Measurements from ENCODE around the gene PCDHGA12. TPM values are rescaled to one million over a fixed set of nuclear protein-coding genes. Genes with fewer than 3 reads are reported as not detected.

The PCDHGA12 gene
- total and polyA plus RNA-seq, 2 donors, result 0.71 to 0.80 TPM

GRCh38 chr5:141476132-141476911 lies 46.0 kb downstream of the PCDHGA12 start:
- Histone ChIP-seq H3K36me3 (ENCODE audit: control insufficient read depth in 2 of 2, insufficient read depth in 2 of 2, low read length in 1 of 2) (no peaks in the 10 kb centered on the region), H3K4me1 (ENCODE audit: control insufficient read depth in 2 of 2, insufficient read depth in 2 of 2, low read length in 2 of 2) (peaks cover 2 to 3% of the 10 kb centered on the region in 2 donors), H3K27me3 (ENCODE audit: control insufficient read depth in 2 of 2, insufficient read depth in 1 of 2, low read length in 1 of 2) (peaks cover 28 to 64% of the 10 kb centered on the region in 2 donors), H3K27ac (ENCODE audit: low read depth in 1 of 2, low read length in 1 of 2) (peak overlapping the region; percentile 65 to 68), H3K9me3 (ENCODE audit: control insufficient read depth in 2 of 2, insufficient read depth in 1 of 2, low read length in 1 of 2) (peaks cover 0 to 11% of the 10 kb centered on the region in 2 donors), H3K4me3 (ENCODE audit: low read length in 2 of 2) (peak overlapping the region; percentile 43)
- DNase-seq (ENCODE audit: low read depth in 6 of 9, low spot score in 9 of 9), result no peak
- 3% methylated on average over 58 of the region's 58 CpGs for WGBS

DNA sequence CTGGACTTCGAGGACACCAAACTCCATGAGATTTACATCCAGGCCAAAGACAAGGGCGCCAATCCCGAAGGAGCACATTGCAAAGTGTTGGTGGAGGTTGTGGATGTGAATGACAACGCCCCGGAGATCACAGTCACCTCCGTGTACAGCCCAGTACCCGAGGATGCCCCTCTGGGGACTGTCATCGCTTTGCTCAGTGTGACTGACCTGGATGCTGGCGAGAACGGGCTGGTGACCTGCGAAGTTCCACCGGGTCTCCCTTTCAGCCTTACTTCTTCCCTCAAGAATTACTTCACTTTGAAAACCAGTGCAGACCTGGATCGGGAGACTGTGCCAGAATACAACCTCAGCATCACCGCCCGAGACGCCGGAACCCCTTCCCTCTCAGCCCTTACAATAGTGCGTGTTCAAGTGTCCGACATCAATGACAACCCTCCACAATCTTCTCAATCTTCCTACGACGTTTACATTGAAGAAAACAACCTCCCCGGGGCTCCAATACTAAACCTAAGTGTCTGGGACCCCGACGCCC lies 46.8 kb downstream of the PCDHGA12 start:
- peaks cover 28 to 68% of the 10 kb centered on the region in 2 donors for H3K27me3 ChIP-seq (ENCODE audit: control insufficient read depth in 2 of 2, insufficient read depth in 1 of 2, low read length in 1 of 2)
- 29% methylated on average over 24 of the region's 24 CpGs for WGBS
- H3K27ac ChIP-seq (ENCODE audit: low read depth in 1 of 2, low read length in 1 of 2), result no peak overlapping the region
- H3K4me3 ChIP-seq (ENCODE audit: low read length in 2 of 2), result peak overlapping the region in 1 of 2 donors; percentile 43
- H3K36me3 ChIP-seq (ENCODE audit: control insufficient read depth in 2 of 2, insufficient read depth in 2 of 2, low read length in 1 of 2), result no peaks in the 10 kb centered on the region
- H3K9me3 ChIP-seq (ENCODE audit: control insufficient read depth in 2 of 2, insufficient read depth in 1 of 2, low read length in 1 of 2), result peaks cover 0 to 11% of the 10 kb centered on the region in 2 donors
- DNase-seq (ENCODE audit: low read depth in 6 of 9, low spot score in 9 of 9), result no peak
- H3K4me1 ChIP-seq (ENCODE audit: control insufficient read depth in 2 of 2, insufficient read depth in 2 of 2, low read length in 2 of 2), result peaks cover 2 to 3% of the 10 kb centered on the region in 2 donors

DNA sequence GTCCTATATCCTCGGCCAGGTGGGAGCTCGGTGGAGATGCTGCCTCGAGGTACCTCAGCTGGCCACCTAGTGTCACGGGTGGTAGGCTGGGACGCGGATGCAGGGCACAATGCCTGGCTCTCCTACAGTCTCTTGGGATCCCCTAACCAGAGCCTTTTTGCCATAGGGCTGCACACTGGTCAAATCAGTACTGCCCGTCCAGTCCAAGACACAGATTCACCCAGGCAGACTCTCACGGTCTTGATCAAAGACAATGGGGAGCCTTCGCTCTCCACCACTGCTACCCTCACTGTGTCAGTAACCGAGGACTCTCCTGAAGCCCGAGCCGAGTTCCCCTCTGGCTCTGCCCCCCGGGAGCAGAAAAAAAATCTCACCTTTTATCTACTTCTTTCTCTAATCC lies 47.5 kb downstream of the PCDHGA12 start:
- Histone ChIP-seq H3K9me3 (ENCODE audit: control insufficient read depth in 2 of 2, insufficient read depth in 1 of 2, low read length in 1 of 2) (peaks cover 0 to 11% of the 10 kb centered on the region in 2 donors), H3K36me3 (ENCODE audit: control insufficient read depth in 2 of 2, insufficient read depth in 2 of 2, low read length in 1 of 2) (no peaks in the 10 kb centered on the region), H3K4me3 (ENCODE audit: low read length in 2 of 2) (no peak overlapping the region), H3K27me3 (ENCODE audit: control insufficient read depth in 2 of 2, insufficient read depth in 1 of 2, low read length in 1 of 2) (peaks cover 28 to 71% of the 10 kb centered on the region in 2 donors), H3K4me1 (ENCODE audit: control insufficient read depth in 2 of 2, insufficient read depth in 2 of 2, low read length in 2 of 2) (peaks cover 2 to 3% of the 10 kb centered on the region in 2 donors), H3K27ac (ENCODE audit: low read depth in 1 of 2, low read length in 1 of 2) (no peak overlapping the region)
- 48% methylated on average over 13 of the region's 13 CpGs for WGBS
- no peak for DNase-seq (ENCODE audit: low read depth in 6 of 9, low spot score in 9 of 9)

- Histone ChIP-seq H3K27me3 (ENCODE audit: control insufficient read depth in 2 of 2, insufficient read depth in 1 of 2, low read length in 1 of 2) (peaks cover 28 to 74% of the 10 kb centered on the region in 2 donors), H3K4me1 (ENCODE audit: control insufficient read depth in 2 of 2, insufficient read depth in 2 of 2, low read length in 2 of 2) (peaks cover 2 to 3% of the 10 kb centered on the region in 2 donors)
These were observed 48.1 kb downstream of the PCDHGA12 start for GRCh38 chr5:141478321-141478945.

GRCh38 chr5:141479776-141480175 lies 49.5 kb downstream of the PCDHGA12 start:
- Histone ChIP-seq H3K27me3 (ENCODE audit: control insufficient read depth in 2 of 2, insufficient read depth in 1 of 2, low read length in 1 of 2) (peaks cover 30 to 82% of the 10 kb centered on the region in 2 donors), H3K9me3 (ENCODE audit: control insufficient read depth in 2 of 2, insufficient read depth in 1 of 2, low read length in 1 of 2) (peaks cover 0 to 15% of the 10 kb centered on the region in 2 donors), H3K36me3 (ENCODE audit: control insufficient read depth in 2 of 2, insufficient read depth in 2 of 2, low read length in 1 of 2) (no peaks in the 10 kb centered on the region), H3K4me1 (ENCODE audit: control insufficient read depth in 2 of 2, insufficient read depth in 2 of 2, low read length in 2 of 2) (peaks cover 2 to 7% of the 10 kb centered on the region in 2 donors), H3K27ac (ENCODE audit: low read depth in 1 of 2, low read length in 1 of 2) (no peak overlapping the region), H3K4me3 (ENCODE audit: low read length in 2 of 2) (no peak overlapping the region)
- DNase-seq (ENCODE audit: low read depth in 6 of 9, low spot score in 9 of 9), result no peak

More at GRCh38 chr5:141478321-141478945, 48.1 kb downstream of the PCDHGA12 start:
- Histone ChIP-seq H3K36me3 (ENCODE audit: control insufficient read depth in 2 of 2, insufficient read depth in 2 of 2, low read length in 1 of 2) (no peaks in the 10 kb centered on the region), H3K4me3 (ENCODE audit: low read length in 2 of 2) (no peak overlapping the region), H3K9me3 (ENCODE audit: control insufficient read depth in 2 of 2, insufficient read depth in 1 of 2, low read length in 1 of 2) (peaks cover 0 to 11% of the 10 kb centered on the region in 2 donors), H3K27ac (ENCODE audit: low read depth in 1 of 2, low read length in 1 of 2) (no peak overlapping the region)
- WGBS, result 41% methylated on average over 20 of the region's 20 CpGs
- no peak for DNase-seq (ENCODE audit: low read depth in 6 of 9, low spot score in 9 of 9)

Other genes with a start within 250 kb of the PCDHGA12 start
Only the 30 nearest of the 35 such genes appear.
- gene PCDHB13, start 216.6 kb upstream of the PCDHGA12 start, total RNA-seq, result 0.14 TPM
- gene PCDHB13, start 216.6 kb upstream of the PCDHGA12 start, polyA plus RNA-seq, result 0.27 TPM
- gene PCDHB14, start 207.2 kb upstream of the PCDHGA12 start, total RNA-seq, result 0.38 TPM
- gene PCDHB14, start 207.2 kb upstream of the PCDHGA12 start, polyA plus RNA-seq, result 0.87 TPM
- 0.33 TPM for gene PCDHB15, start 185.1 kb upstream of the PCDHGA12 start, total RNA-seq
- gene PCDHB15, start 185.1 kb upstream of the PCDHGA12 start, polyA plus RNA-seq, result 0.66 TPM
- gene SLC25A2, start 126.5 kb upstream of the PCDHGA12 start, total RNA-seq, result 0.09 TPM
- gene SLC25A2, start 126.5 kb upstream of the PCDHGA12 start, polyA plus RNA-seq, result 0.16 TPM
- gene TAF7, start 109.7 kb upstream of the PCDHGA12 start, total RNA-seq, result 138 TPM
- 174 TPM for gene TAF7, start 109.7 kb upstream of the PCDHGA12 start, polyA plus RNA-seq
- 0.09 TPM for gene PCDHGA1, start 100.0 kb upstream of the PCDHGA12 start, total RNA-seq
- 0.16 TPM for gene PCDHGA1, start 100.0 kb upstream of the PCDHGA12 start, polyA plus RNA-seq
- 0.19 TPM for gene PCDHGA2, start 91.7 kb upstream of the PCDHGA12 start, total RNA-seq
- 0.46 TPM for gene PCDHGA2, start 91.7 kb upstream of the PCDHGA12 start, polyA plus RNA-seq
- 0.19 TPM for gene PCDHGA3, start 86.7 kb upstream of the PCDHGA12 start, total RNA-seq
- 0.11 TPM for gene PCDHGA3, start 86.7 kb upstream of the PCDHGA12 start, polyA plus RNA-seq
- gene PCDHGB1, start 80.4 kb upstream of the PCDHGA12 start, total RNA-seq, result 0.14 TPM
- 0.11 TPM for gene PCDHGB1, start 80.4 kb upstream of the PCDHGA12 start, polyA plus RNA-seq
- gene PCDHGA4, start 75.5 kb upstream of the PCDHGA12 start, total RNA-seq, result 0.19 TPM
- 0.11 TPM for gene PCDHGA4, start 75.5 kb upstream of the PCDHGA12 start, polyA plus RNA-seq
- 0.28 TPM for gene PCDHGB2, start 70.5 kb upstream of the PCDHGA12 start, total RNA-seq
- 0.21 TPM for gene PCDHGB2, start 70.5 kb upstream of the PCDHGA12 start, polyA plus RNA-seq
- 0.19 TPM for gene PCDHGA5, start 66.3 kb upstream of the PCDHGA12 start, total RNA-seq
- 0.18 TPM for gene PCDHGA5, start 66.3 kb upstream of the PCDHGA12 start, polyA plus RNA-seq
- 0.33 TPM for gene PCDHGB3, start 60.3 kb upstream of the PCDHGA12 start, total RNA-seq
- gene PCDHGB3, start 60.3 kb upstream of the PCDHGA12 start, polyA plus RNA-seq, result 0.14 TPM
- 0.47 TPM for gene PCDHGA6, start 56.6 kb upstream of the PCDHGA12 start, total RNA-seq
- gene PCDHGA6, start 56.6 kb upstream of the PCDHGA12 start, polyA plus RNA-seq, result 1.2 TPM
- 0.28 TPM for gene PCDHGA7, start 47.8 kb upstream of the PCDHGA12 start, total RNA-seq
- gene PCDHGA7, start 47.8 kb upstream of the PCDHGA12 start, polyA plus RNA-seq, result 0.46 TPM
- gene PCDHGB4, start 42.8 kb upstream of the PCDHGA12 start, total RNA-seq, result 1.0 TPM
- 1.6 TPM for gene PCDHGB4, start 42.8 kb upstream of the PCDHGA12 start, polyA plus RNA-seq
- 0.19 TPM for gene PCDHGA8, start 37.9 kb upstream of the PCDHGA12 start, total RNA-seq
- 0.18 TPM for gene PCDHGA8, start 37.9 kb upstream of the PCDHGA12 start, polyA plus RNA-seq
- 1.6 TPM for gene PCDHGB5, start 32.6 kb upstream of the PCDHGA12 start, total RNA-seq
- gene PCDHGB5, start 32.6 kb upstream of the PCDHGA12 start, polyA plus RNA-seq, result 1.1 TPM
- gene PCDHGA9, start 27.7 kb upstream of the PCDHGA12 start, total RNA-seq, result 0.66 TPM
- gene PCDHGA9, start 27.7 kb upstream of the PCDHGA12 start, polyA plus RNA-seq, result 0.75 TPM
- gene PCDHGB6, start 22.5 kb upstream of the PCDHGA12 start, total RNA-seq, result 0.61 TPM
- gene PCDHGB6, start 22.5 kb upstream of the PCDHGA12 start, polyA plus RNA-seq, result 1.1 TPM
- 0.61 TPM for gene PCDHGA10, start 17.5 kb upstream of the PCDHGA12 start, total RNA-seq
- 0.87 TPM for gene PCDHGA10, start 17.5 kb upstream of the PCDHGA12 start, polyA plus RNA-seq
- 0.85 TPM for gene PCDHGB7, start 12.8 kb upstream of the PCDHGA12 start, total RNA-seq
- gene PCDHGB7, start 12.8 kb upstream of the PCDHGA12 start, polyA plus RNA-seq, result 1.2 TPM
- gene PCDHGA11, start 9.5 kb upstream of the PCDHGA12 start, total RNA-seq, result 0.42 TPM
- 0.68 TPM for gene PCDHGA11, start 9.5 kb upstream of the PCDHGA12 start, polyA plus RNA-seq
- 5.5 TPM for gene PCDHGC3, start 45.5 kb downstream of the PCDHGA12 start, total RNA-seq
- gene PCDHGC3, start 45.5 kb downstream of the PCDHGA12 start, polyA plus RNA-seq, result 28.7 TPM
- gene PCDHGC4, start 54.5 kb downstream of the PCDHGA12 start, total RNA-seq, result 0.19 TPM
- gene PCDHGC4, start 54.5 kb downstream of the PCDHGA12 start, polyA plus RNA-seq, result 0.05 TPM
- 0.19 TPM for gene PCDHGC5, start 58.6 kb downstream of the PCDHGA12 start, total RNA-seq
- gene PCDHGC5, start 58.6 kb downstream of the PCDHGA12 start, polyA plus RNA-seq, result 0.11 TPM
- 28.0 TPM for gene DIAPH1, start 188.5 kb downstream of the PCDHGA12 start, total RNA-seq
- gene DIAPH1, start 188.5 kb downstream of the PCDHGA12 start, polyA plus RNA-seq, result 80.0 TPM
- 55.0 TPM for gene HDAC3, start 206.3 kb downstream of the PCDHGA12 start, total RNA-seq
- gene HDAC3, start 206.3 kb downstream of the PCDHGA12 start, polyA plus RNA-seq, result 82.9 TPM
- gene RELL2, start 206.5 kb downstream of the PCDHGA12 start, total RNA-seq, result 10.0 TPM
- gene RELL2, start 206.5 kb downstream of the PCDHGA12 start, polyA plus RNA-seq, result 20.8 TPM
- gene FCHSD1, start 220.9 kb downstream of the PCDHGA12 start, total RNA-seq, result 11.1 TPM
- gene FCHSD1, start 220.9 kb downstream of the PCDHGA12 start, polyA plus RNA-seq, result 29.8 TPM

All from thymus (tissue), 11 donors.